Stimulated activated naive CD8-positive, alpha-beta T cell treated with anti-CD3 and anti-CD28 coated beads, Interleukin-15, amount 100 ng/mL, for 72 hours (primary cell): Measurements from ENCODE around the gene METTL6.
A peak's percentile ranks its signal among the peaks of the same experiment; 100 is the strongest.

Experiments
- ATAC-seq: fragments of 150-1000 bp; cut with Tn5 transposase; 2 replicates; pipeline ENCODE4 v1.10.0; 2021; ENCODE audit warnings: mild to moderate bottlenecking, moderate library complexity
- DNase-seq, 2 donors: peaks; one replicate each; pipeline ENCODE4 v3.0.0; 2021 to 2022
- H3K27ac Mint-ChIP-seq, 2 donors: one replicate each; pipeline ENCODE4 v1.8.0; 2022; ENCODE audit warnings: mild to moderate bottlenecking in 2 of 2, mixed read lengths in 2 of 2, moderate library complexity in 2 of 2
- H3K27me3 Mint-ChIP-seq: one replicate; pipeline ENCODE4 v1.8.0; 2022; ENCODE audit warnings: mixed read lengths
- H3K4me1 Mint-ChIP-seq: one replicate; pipeline ENCODE4 v1.8.0; 2022; ENCODE audit warnings: mild to moderate bottlenecking, mixed read lengths
- H3K4me3 Mint-ChIP-seq, 2 donors: one replicate each; pipeline ENCODE4 v1.8.0; 2022; ENCODE audit warnings: mild to moderate bottlenecking in 2 of 2, mixed read lengths in 2 of 2, moderate library complexity in 1 of 2
- H3K9me3 Mint-ChIP-seq, 2 donors: one replicate each; pipeline ENCODE4 v1.8.0; 2022; ENCODE audit warnings: mixed read lengths in 2 of 2

The METTL6 gene

GRCh38 chr3:15454965-15455364, 27.6 kb upstream of the METTL6 start:
- DNase-seq (no peak), ATAC-seq (no peak)
- Mint-ChIP-seq H3K27ac (no peak overlapping the region), H3K4me3 (no peak overlapping the region), H3K9me3 (peaks cover 0 to 4% of the 10 kb centered on the region in 2 donors), H3K27me3 (no peaks in the 10 kb centered on the region), H3K4me1 (no peaks in the 10 kb centered on the region)

GRCh38 chr3:15453991-15454625, 26.8 kb upstream of the METTL6 start:
- no peak for ATAC-seq
- Mint-ChIP-seq H3K9me3 (peaks cover 0 to 4% of the 10 kb centered on the region in 2 donors), H3K27ac (no peak overlapping the region), H3K27me3 (no peaks in the 10 kb centered on the region), H3K4me1 (no peaks in the 10 kb centered on the region), H3K4me3 (no peak overlapping the region)
- no peak for DNase-seq

- DNase-seq = no peak
- no peaks in the 10 kb centered on the region for H3K4me1 Mint-ChIP-seq
- H3K9me3 Mint-ChIP-seq = peaks cover 0 to 4% of the 10 kb centered on the region in 2 donors
- no peak overlapping the region for H3K27ac Mint-ChIP-seq
- H3K27me3 Mint-ChIP-seq = no peaks in the 10 kb centered on the region
- H3K4me3 Mint-ChIP-seq = no peak overlapping the region
- no peak for ATAC-seq
These were observed 26.2 kb upstream of the METTL6 start for GRCh38 chr3:15453501-15453900.

- Mint-ChIP-seq H3K4me1 (no peaks in the 10 kb centered on the region), H3K4me3 (no peak overlapping the region), H3K9me3 (no peaks in the 10 kb centered on the region), H3K27ac (no peak overlapping the region), H3K27me3 (no peaks in the 10 kb centered on the region)
- ATAC-seq (no peak), DNase-seq (no peak)
These were observed 25.6 kb upstream of the METTL6 start for GRCh38 chr3:15452961-15453360.

GRCh38 chr3:15452156-15452555, 24.8 kb upstream of the METTL6 start:
- no peaks in the 10 kb centered on the region for H3K4me1 Mint-ChIP-seq
- DNase-seq (no peak), ATAC-seq (no peak)
- no peaks in the 10 kb centered on the region for H3K27me3 Mint-ChIP-seq
- H3K9me3 Mint-ChIP-seq = no peaks in the 10 kb centered on the region
- no peak overlapping the region for H3K4me3 Mint-ChIP-seq
- H3K27ac Mint-ChIP-seq = no peak overlapping the region

GRCh38 chr3:15451216-15452113, 24.1 kb upstream of the METTL6 start:
- ATAC-seq = no peak
- Mint-ChIP-seq H3K4me3 (no peak overlapping the region), H3K9me3 (no peaks in the 10 kb centered on the region), H3K27ac (no peak overlapping the region), H3K4me1 (no peaks in the 10 kb centered on the region), H3K27me3 (no peaks in the 10 kb centered on the region)
- DNase-seq = no peak

GRCh38 chr3:15450438-15451215, 23.3 kb upstream of the METTL6 start:
- Mint-ChIP-seq H3K4me1 (no peaks in the 10 kb centered on the region), H3K9me3 (no peaks in the 10 kb centered on the region), H3K27me3 (no peaks in the 10 kb centered on the region), H3K27ac (no peak overlapping the region), H3K4me3 (no peak overlapping the region)
- no peak for ATAC-seq
- DNase-seq = no peak

GRCh38 chr3:15449489-15450224, 22.3 kb upstream of the METTL6 start:
- H3K27me3 Mint-ChIP-seq = no peaks in the 10 kb centered on the region
- no peaks in the 10 kb centered on the region for H3K4me1 Mint-ChIP-seq
- no peak for ATAC-seq
- peak overlapping the region in 1 of 2 donors; percentile 72 for H3K27ac Mint-ChIP-seq
- no peak overlapping the region for H3K4me3 Mint-ChIP-seq
- no peak for DNase-seq
- no peaks in the 10 kb centered on the region for H3K9me3 Mint-ChIP-seq

- DNase-seq (no peak), ATAC-seq (no peak)
- peak overlapping the region in 1 of 2 donors; percentile 52 for H3K27ac Mint-ChIP-seq
- H3K27me3 Mint-ChIP-seq = no peaks in the 10 kb centered on the region
- no peaks in the 10 kb centered on the region for H3K9me3 Mint-ChIP-seq
- H3K4me1 Mint-ChIP-seq = peaks cover 8% of the 10 kb centered on the region
- H3K4me3 Mint-ChIP-seq = no peak overlapping the region
These were observed 16.6 kb upstream of the METTL6 start for GRCh38 chr3:15443826-15444524.

GRCh38 chr3:15440891-15441290, 13.5 kb upstream of the METTL6 start:
- DNase-seq (no peak), ATAC-seq (no peak)
- Mint-ChIP-seq H3K9me3 (no peaks in the 10 kb centered on the region), H3K4me1 (peaks cover 8% of the 10 kb centered on the region), H3K4me3 (no peak overlapping the region), H3K27ac (no peak overlapping the region), H3K27me3 (no peaks in the 10 kb centered on the region)

- no peak for ATAC-seq
- no peak overlapping the region for H3K27ac Mint-ChIP-seq
- H3K27me3 Mint-ChIP-seq = no peaks in the 10 kb centered on the region
These were observed 12.1 kb upstream of the METTL6 start for GRCh38 chr3:15439476-15439875.

GRCh38 chr3:15438983-15439382, 11.6 kb upstream of the METTL6 start:
- H3K4me1 Mint-ChIP-seq = peaks cover 8% of the 10 kb centered on the region
- ATAC-seq = no peak

More at GRCh38 chr3:15439476-15439875, 12.1 kb upstream of the METTL6 start:
- Mint-ChIP-seq H3K4me1 (peaks cover 8% of the 10 kb centered on the region), H3K9me3 (no peaks in the 10 kb centered on the region), H3K4me3 (no peak overlapping the region)
- DNase-seq = no peak

GRCh38 chr3:15436246-15436645, 8.9 kb upstream of the METTL6 start:
- no peaks in the 10 kb centered on the region for H3K9me3 Mint-ChIP-seq
- H3K4me3 Mint-ChIP-seq = no peak overlapping the region
- no peak for DNase-seq
- no peaks in the 10 kb centered on the region for H3K27me3 Mint-ChIP-seq
- H3K4me1 Mint-ChIP-seq = peaks cover 11% of the 10 kb centered on the region
- H3K27ac Mint-ChIP-seq = no peak overlapping the region
- no peak for ATAC-seq

More at GRCh38 chr3:15438983-15439382, 11.6 kb upstream of the METTL6 start:
- H3K27ac Mint-ChIP-seq = no peak overlapping the region
- H3K9me3 Mint-ChIP-seq = no peaks in the 10 kb centered on the region
- H3K27me3 Mint-ChIP-seq = no peaks in the 10 kb centered on the region
- no peak overlapping the region for H3K4me3 Mint-ChIP-seq
- no peak for DNase-seq

- H3K9me3 Mint-ChIP-seq = no peaks in the 10 kb centered on the region
- H3K27ac Mint-ChIP-seq = no peak overlapping the region
- ATAC-seq = no peak
These were observed 7.4 kb upstream of the METTL6 start for GRCh38 chr3:15434756-15435155.

GRCh38 chr3:15433531-15433930, 6.2 kb upstream of the METTL6 start:
- Mint-ChIP-seq H3K4me3 (no peak overlapping the region), H3K27me3 (no peaks in the 10 kb centered on the region), H3K4me1 (peaks cover 25% of the 10 kb centered on the region), H3K27ac (no peak overlapping the region), H3K9me3 (no peaks in the 10 kb centered on the region)
- ATAC-seq = no peak
- DNase-seq = no peak

More at GRCh38 chr3:15434756-15435155, 7.4 kb upstream of the METTL6 start:
- Mint-ChIP-seq H3K27me3 (no peaks in the 10 kb centered on the region), H3K4me1 (peaks cover 13% of the 10 kb centered on the region), H3K4me3 (no peak overlapping the region)
- no peak for DNase-seq
